Fibroblast of skin of right quadriceps (primary cell): ENCODE data around the gene NBAS.
A peak's percentile ranks its signal among the peaks of the same experiment; 100 is the strongest.

Experiments
- DNase-seq: peaks from one replicate; pipeline ENCODE4 v3.0.0-alpha.2; 2013

The NBAS gene

GRCh38 chr2:15187702-15188101, 373.4 kb downstream of the NBAS start:
- no peak for DNase-seq

GRCh38 chr2:15186118-15186517, 375.0 kb downstream of the NBAS start:
- no peak for DNase-seq

- no peak for DNase-seq
Observed at GRCh38 chr2:15184491-15184890, 376.6 kb downstream of the NBAS start.

- no peak for DNase-seq
Observed at GRCh38 chr2:15182275-15182674, 378.9 kb downstream of the NBAS start.

GRCh38 chr2:15181092-15181745, 379.9 kb downstream of the NBAS start:
- DNase-seq: no peak

- no peak for DNase-seq
Observed at GRCh38 chr2:15180379-15180778, 380.8 kb downstream of the NBAS start.

- DNase-seq: no peak
Observed at GRCh38 chr2:15178946-15179345, 382.2 kb downstream of the NBAS start.

GRCh38 chr2:15177103-15177502, 384.0 kb downstream of the NBAS start:
- DNase-seq: peak; percentile 54

GRCh38 chr2:15176604-15177003, 384.5 kb downstream of the NBAS start:
- DNase-seq: no peak

GRCh38 chr2:15174567-15174966, 386.6 kb downstream of the NBAS start:
- DNase-seq: no peak

- no peak for DNase-seq
Observed at GRCh38 chr2:15173501-15173900, 387.6 kb downstream of the NBAS start.

GRCh38 chr2:15172825-15173224, 388.3 kb downstream of the NBAS start:
- DNase-seq: no peak

GRCh38 chr2:15170070-15170775, 390.9 kb downstream of the NBAS start:
- no peak for DNase-seq

- DNase-seq: peak; percentile 97
Observed at GRCh38 chr2:15169326-15170069, 391.6 kb downstream of the NBAS start.

GRCh38 chr2:15168116-15168515, 393.0 kb downstream of the NBAS start:
- DNase-seq: no peak

GRCh38 chr2:15166878-15167277, 394.3 kb downstream of the NBAS start:
- no peak for DNase-seq

GRCh38 chr2:15163326-15163725, 397.8 kb downstream of the NBAS start:
- DNase-seq: peak; percentile 56

- no peak for DNase-seq
Observed at GRCh38 chr2:15162620-15163019, 398.5 kb downstream of the NBAS start.

GRCh38 chr2:15160201-15160991, 400.7 kb downstream of the NBAS start:
- no peak for DNase-seq

- peak; percentile 70 for DNase-seq
Observed at GRCh38 chr2:15159751-15160177, 401.4 kb downstream of the NBAS start.

- DNase-seq: no peak
Observed at GRCh38 chr2:15159206-15159605, 401.9 kb downstream of the NBAS start.

- no peak for DNase-seq
Observed at GRCh38 chr2:15158532-15158931, 402.6 kb downstream of the NBAS start.

GRCh38 chr2:15158100-15158499, 403.0 kb downstream of the NBAS start:
- no peak for DNase-seq
